ENCODE results near the gene LTO1.
"Not testable (repeated sequence)": the region's sequence is repeated elsewhere in the genome, so short reads cannot be mapped to it uniquely, and the experiment has no call there.

Gene LTO1

DNA sequence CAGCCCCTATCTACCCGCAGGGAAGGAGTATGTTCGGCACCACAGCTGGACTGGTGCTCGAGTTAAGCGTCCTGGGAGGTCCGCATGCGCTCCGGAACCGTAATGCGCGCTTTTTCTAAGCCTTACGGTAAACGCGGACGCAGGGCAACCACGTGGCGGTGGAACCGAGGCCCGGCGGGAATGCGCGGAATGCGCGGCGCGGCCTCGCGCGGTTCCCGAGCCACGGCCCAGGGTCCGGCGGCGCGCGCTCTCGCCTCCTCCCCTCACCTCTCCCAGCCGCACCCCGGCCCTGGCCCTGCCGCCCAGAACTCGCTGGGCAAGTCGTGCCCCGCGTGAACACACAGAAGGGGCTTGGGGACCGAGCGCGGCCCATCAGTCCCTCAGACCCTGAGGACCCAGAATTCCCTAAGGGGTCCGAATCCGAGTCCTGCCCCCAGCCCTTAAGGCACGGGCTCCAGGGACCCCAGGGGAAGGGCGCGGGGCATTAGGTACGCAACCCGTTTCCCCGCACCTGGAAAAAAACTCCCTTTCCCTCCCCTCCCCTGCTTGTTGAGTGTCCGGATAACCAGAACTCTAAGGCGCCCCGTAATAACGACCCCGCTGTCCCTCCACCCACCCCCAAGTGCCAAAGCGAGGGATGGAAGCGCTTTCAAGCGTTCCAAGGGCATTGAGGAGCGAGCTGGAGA, 38.5 kb downstream of the LTO1 start:
- no peak for DNase-seq (ENCODE audit: low read depth in 1 of 2, low spot score in 1 of 2)

GRCh38 chr11:69635804-69636511, 39.2 kb downstream of the LTO1 start:
- DNase-seq (ENCODE audit: low read depth in 1 of 2, low spot score in 1 of 2): no peak

GRCh38 chr11:69635195-69635594, 40.0 kb downstream of the LTO1 start:
- no peak for DNase-seq (ENCODE audit: low read depth in 1 of 2, low spot score in 1 of 2)

DNA sequence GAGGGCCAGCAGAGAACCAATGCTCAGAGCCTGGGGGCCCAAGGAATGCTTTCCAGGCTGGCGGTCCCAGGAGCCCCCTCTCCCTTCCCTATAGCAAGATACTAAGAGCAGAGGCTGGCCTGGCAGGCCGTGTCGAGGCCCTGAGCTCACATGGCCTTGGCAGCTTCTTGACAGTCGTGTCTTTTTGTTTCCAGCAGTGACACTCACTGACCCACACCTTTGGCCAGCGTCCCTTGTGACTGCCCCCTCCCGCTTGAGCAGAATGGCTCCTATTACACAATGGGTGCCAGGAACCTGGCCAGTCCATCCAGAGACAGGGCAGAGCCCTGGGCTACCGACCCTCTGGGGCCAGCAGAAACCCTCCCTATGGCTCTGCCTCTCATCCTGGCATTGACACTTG, 40.6 kb downstream of the LTO1 start:
- no peak for DNase-seq (ENCODE audit: low read depth in 1 of 2, low spot score in 1 of 2)

DNA sequence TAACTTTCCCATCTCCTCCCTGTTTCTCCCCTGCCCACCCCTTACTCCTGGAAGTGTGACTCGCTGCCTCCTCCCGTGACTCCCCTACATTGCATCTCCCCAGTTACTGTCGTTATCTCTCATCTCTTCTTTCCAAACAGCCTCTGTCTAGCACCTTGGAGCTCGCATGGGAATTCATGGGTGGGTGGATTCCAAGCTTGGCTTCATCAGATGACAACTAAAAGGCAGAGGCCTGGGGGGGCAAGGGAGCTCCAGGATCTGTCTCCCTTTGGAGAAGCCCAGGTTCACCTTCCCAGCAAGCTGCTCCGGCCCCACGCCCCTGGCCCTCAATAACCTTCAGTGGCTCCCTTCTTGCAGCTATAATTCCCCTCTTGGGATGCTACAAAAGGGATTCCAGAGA, 41.1 kb downstream of the LTO1 start:
- DNase-seq (ENCODE audit: low read depth in 1 of 2, low spot score in 1 of 2): no peak

DNA sequence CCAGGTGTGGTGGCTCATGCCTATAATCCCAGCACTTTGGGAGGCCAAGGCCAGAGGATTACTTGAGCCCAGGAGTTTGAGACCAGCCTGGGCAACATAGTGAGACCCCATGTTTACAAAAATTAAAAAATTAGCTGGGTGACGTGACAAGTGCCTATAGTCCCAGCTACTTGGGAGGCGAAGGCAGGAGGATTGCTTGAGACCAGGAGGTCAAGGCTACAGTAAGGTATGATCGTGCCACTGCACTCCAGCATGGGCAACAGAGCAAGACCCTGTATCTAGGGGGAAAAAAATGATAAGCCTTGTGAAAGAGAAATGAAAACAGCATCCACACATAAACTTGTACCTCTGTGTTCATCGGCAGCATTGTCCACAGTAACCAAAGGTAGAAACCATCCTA, 42.3 kb downstream of the LTO1 start:
- DNase-seq (ENCODE audit: low read depth in 1 of 2, low spot score in 1 of 2): no peak

DNA sequence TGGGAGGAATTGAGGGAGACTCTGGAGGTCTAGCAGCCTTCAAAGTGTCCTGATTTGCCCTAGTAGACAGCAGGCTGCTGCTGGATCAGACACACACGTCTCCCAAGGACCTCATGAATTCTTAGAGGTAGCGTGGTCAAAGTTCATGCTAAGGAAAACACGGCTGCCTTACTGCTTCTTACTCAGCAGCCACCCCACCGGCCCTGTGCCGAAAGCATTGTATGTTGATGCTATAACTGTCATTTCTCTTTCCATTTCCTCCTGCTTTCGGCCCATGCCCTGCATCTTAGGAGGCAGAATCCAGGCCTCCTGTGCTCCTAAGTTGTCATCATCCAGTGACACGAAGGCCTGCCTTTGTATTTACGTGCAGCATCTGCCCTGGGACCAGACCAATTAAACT, 44.7 kb downstream of the LTO1 start:
- no peak for DNase-seq (ENCODE audit: low read depth in 1 of 2, low spot score in 1 of 2)

DNA sequence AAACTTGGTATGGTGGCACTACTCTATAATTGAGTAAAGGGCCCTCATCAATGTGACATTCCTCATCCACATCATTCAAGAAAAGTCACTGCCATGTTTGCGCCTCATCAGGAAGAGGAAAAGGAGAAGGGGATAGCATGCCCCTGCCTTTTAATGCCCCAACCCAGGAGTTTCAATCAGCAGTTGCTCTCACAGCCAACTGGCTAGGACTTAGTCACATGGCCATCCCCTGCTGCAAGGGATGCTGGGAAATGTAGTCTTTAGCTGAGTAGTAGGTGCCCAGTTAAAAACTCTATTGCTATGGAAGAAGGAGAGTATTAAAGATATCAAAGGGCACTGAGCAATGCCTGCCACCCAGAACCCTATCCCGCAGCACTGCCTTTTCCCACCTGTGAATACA, 45.1 kb downstream of the LTO1 start:
- no peak for DNase-seq (ENCODE audit: low read depth in 1 of 2, low spot score in 1 of 2)

DNA sequence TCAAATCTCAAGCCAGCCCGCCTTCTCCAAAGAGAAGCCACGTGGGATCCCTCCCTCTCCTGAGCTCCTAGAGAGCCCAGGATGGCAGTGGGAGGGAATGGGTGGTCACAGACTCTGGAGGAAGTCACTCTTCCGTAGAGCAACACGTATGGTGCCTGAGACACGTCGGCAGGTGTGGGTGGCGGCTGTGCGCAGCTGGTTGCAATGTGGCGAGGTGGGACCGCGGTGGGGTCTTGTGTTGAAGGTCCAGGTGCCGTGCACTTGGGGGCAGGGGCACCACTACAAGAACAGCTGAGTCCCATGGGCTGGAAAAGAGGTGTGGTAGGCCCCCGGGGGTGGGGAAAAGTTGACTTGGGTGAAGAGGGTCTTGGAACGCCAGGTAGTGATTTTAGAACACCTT, 47.6 kb downstream of the LTO1 start:
- DNase-seq (ENCODE audit: low read depth in 1 of 2, low spot score in 1 of 2): no peak

DNA sequence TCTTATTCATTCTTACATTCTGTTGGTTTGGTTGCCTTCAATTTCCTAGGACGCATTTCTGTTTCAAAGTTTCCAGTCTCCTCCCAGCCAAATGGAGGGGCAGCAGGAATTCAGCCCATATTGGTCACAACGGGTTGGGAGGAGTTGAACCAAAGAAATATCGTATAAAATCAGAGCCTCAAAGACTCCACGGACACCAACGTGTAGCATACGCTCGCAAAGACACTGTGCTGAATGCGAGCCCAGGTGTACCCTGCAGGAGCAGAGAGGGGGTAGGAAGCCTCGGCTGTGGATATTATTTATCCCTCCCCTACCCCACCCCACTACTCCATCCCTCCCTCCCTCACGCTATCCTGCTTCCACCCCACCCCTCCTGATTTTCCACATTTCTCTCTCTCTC, 49.7 kb downstream of the LTO1 start:
- DNase-seq (ENCODE audit: low read depth in 1 of 2, low spot score in 1 of 2): no peak

DNA sequence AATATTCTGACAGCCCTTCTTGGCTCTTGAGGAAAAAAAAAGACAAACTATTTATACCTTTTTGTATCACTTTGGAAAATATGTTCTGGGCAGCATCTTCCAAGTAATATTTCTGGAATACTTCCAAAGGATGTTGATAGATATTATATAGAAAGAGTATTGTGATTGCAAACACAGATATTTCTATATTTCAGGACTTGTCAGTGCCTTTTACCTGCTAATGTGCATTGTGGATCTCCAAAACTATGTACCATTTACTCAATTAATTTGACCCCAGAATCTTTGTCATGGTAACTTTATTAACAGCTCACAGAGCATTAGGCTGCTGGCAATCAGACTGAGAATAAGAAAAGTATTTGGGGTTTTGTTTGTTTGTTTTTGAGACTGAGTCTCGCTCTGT, 50.9 kb downstream of the LTO1 start:
- no peak for DNase-seq (ENCODE audit: low read depth in 1 of 2, low spot score in 1 of 2)

DNA sequence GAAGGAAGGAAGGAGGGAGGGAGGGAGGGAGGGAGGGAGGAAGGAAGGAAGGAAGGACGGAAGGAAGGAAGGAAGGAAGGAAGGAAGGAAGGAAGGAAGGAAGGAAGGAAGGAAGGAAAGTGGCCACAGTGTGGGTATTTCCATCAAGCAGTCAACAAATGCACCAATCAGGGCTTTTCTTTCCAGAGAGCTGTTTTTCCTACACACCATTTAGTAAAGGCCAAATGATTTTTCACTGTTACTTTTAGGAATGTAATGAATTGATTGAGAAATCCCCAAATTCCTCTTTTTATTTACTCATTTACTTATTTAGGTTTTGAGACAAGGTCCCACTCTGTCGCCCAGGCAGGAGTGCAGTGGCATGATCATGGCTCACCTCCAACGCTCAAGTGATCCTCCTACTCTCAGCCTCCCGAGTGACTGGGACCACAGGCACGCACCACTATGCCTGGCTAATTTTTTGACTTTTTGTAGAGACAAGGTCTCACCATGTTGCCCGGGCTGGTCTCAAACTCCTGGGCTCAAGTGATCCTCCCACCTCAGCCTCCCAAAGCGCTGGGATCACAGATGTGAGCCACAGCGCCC, 53.0 kb downstream of the LTO1 start:
- not testable (repeated sequence) for DNase-seq (ENCODE audit: low read depth in 1 of 2, low spot score in 1 of 2)

DNA sequence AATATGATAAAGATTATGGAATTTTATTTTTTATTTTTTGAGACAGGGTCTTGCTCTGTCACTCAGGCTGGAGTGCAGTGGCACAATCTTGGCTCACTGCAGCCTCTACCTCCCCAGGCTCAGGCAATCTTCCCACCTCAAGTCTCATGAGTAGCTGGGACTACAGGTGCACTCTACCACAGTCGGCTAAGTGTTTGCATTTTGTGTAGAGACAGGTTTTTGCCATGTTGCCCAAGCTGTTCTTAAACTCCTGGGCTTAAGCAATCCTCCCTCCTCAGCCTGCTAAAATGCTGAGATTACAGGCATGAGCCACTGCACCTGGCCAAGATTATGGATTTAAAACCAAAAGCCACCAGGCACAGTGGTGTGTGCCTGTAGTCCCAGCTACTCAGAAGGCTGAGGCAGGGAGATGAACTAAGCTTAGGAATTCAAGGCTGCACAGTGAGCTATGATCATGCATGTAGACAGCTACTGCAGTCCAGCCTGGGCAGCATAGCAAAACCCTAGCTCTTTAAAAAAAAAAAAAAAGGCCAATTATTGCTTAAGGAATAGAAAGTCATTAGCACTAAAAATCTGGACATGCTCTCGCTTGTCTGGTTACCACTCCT, 54.4 kb downstream of the LTO1 start:
- DNase-seq (ENCODE audit: low read depth in 1 of 2, low spot score in 1 of 2): no peak

DNA sequence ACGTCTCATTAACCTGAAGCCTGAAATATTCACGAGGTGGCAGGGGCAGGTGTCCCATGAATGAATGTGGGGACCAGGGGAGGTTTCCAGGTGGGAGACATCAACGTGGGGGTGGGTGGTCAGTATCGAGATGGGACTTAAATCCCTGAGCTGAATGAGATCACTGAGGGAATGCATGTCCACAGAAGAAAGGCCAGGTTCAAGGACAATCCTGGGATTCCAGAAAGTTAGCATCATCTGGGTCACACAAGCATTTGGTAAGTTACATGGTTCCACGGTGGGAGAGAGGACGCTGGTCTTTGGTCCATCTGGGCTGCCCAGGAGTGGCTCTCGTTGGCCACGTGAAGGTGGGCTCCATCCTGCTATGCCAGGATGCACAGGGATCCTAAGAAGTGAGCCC, 56.9 kb downstream of the LTO1 start:
- DNase-seq (ENCODE audit: low read depth in 1 of 2, low spot score in 1 of 2): no peak

DNA sequence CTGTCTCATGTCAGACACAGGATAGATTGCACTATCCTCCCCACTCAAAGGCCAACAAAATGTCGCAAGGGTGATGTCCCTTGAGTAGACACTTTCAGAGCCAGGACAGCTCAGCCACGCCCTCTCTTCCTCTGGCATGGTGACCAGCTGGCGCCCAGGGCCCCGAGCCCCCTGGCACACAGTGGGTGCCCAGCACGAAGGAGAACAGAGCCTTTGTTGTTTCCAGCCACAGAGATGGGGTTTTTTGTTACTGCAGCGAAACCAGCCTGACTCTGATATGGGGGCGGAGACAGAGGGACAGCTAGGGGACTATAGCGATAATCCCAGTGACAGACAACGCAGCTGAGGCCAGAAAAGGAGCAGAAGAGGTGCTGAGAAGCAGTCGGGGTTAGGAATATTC, 57.5 kb downstream of the LTO1 start:
- DNase-seq (ENCODE audit: low read depth in 1 of 2, low spot score in 1 of 2): no peak

DNA sequence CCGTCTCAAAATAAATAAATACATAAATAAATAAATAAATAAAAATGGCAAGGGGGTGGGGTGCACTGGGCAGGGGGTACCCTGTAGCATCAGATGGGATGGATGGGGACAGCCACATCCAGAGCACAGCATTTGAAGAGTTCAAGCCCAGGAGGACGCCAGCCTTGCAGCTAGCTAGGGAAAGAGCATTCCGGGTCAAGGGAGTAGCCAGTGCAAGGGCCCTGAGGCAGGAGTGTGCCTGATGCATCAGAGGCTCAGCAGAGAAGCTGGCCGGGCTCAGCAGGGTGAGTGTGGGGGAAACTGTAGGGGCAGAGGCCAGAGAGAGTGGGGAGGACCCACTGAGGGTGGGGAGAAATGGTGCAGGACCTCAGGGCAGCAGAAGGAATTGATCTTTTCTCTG, 57.9 kb downstream of the LTO1 start:
- no peak for DNase-seq (ENCODE audit: low read depth in 1 of 2, low spot score in 1 of 2)

Data from activated CD4-positive, alpha-beta T cell treated with anti-CD3 and anti-CD28 coated beads, Interleukin-2, amount 50 U/mL, for 24 hours (primary cell).